Cardiac septum (tissue), 1 donor: Measurements from ENCODE around the gene CTSS. TPM values are rescaled to one million over a fixed set of nuclear protein-coding genes. Genes with fewer than 3 reads are reported as not detected.
"Not testable (repeated sequence)": the region's sequence is repeated elsewhere in the genome, so short reads cannot be mapped to it uniquely, and the experiment has no call there.

Experiments used
- DNase-seq: peaks from one replicate; pipeline ENCODE4 v3.0.0-alpha.2; 2020; ENCODE audit warnings: low spot score
- intact Hi-C: fragments of 100-400 bp; cut with DNase I; formaldehyde crosslinking; loops from one replicate; pipeline ENCODE4 v1.14.0; 2022
- long read RNA-seq: library from polyadenylated mRNA; unstranded; transcript quantifications from one replicate; pipeline ENCODE4 v2.0.0, GENCODE V29; 2021
- total RNA-seq: library from RNA; stranded (reverse); fragmentation: NEBNext Ultra II Directional; extraction: Animal tissue kit (Norgen Biotek cat#: 25700); gene quantifications from one replicate; pipeline ENCODE4 v1.2.1, GENCODE V29; 2021
- donor health status: DM: no; HTN: no; CAD: no.

CTSS gene
- total RNA-seq = 18.9 TPM
- long read RNA-seq, full-length matches to known transcripts = 8 of 10 reads
- long read RNA-seq, partial matches to known transcripts = 1 of 10 reads
- long read RNA-seq, other reads (novel, unspliced or antisense) = 1 of 10 reads

DNA sequence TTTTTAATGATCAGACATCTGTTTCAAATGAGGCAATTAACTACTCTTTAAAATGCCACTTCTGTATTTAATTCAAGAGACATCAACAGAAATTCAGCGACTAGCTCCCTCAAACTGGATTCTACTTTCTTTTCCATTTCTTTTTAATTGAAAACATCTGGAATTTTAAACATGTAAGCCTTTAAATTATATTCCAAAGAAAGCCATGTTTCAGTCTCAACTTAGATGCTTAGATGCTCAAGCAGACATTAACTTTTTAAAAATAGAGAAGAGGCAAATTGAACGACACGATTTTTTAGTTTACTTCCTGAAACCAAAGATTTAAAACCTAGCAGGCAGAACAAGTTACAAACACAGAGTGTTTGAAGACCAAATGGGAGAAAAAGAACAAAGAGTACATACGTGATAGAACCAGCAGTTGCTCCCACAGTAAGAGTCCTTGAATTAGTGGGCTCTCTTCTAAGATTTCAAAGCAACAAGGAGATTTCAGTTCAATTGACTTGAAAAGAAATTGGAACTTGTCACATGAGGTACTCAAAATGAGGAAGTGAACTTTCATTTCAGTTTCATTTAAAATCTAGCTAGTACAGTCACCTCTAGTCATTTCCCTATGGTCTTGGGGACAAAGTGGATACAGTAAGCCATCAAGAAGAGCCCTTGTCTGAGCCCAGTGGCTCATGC lies at the start of gene CTSS:
CTSS (minus strand) TSS at position 483 of the 681 bp plus-strand sequence. CDS start 1,015 bp downstream, outside the sequence.
- no peak for DNase-seq

DNA sequence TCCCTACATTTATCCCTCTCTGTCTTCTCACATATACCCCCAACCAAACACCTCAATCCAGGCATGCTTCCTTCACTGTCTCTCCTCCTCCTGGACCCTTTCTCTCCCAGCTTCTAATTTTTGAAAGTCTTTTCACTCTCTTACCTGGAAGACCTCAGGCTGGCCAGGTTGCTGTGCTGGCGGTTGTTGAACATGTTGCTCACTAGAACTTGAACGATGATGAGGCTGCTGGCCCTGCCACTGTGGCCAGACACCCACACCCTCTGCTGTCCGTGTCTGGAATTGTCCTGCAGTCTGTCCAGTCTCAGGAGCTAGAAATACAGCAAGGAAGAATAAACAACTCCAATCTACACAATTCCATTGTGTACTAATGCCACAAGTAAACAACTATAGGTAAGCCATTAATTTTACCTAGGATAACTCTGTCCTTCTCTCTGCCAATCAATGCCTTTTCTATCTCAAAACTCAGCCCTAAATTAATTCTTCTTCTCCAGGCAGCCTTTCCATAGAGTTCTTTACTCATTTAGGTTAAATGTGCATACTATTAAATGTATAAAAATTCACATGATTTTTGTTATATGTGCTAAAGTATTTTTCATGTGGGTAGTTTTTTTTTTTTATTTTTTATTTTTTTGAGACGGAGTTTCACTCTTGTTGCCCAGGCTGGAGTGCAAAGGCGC lies 47.6 kb upstream of the CTSS start:
- intact Hi-C loops = loop anchor here (10.0 kb wide), 1 partner anchor 348 kb away; no protein-coding TSS in a partner anchor
- peak; percentile 87 for DNase-seq

More for the DNA sequence above, at the start of gene CTSS:
- intact Hi-C loops = no loop called here

- intact Hi-C loops = loop anchor here (10.0 kb wide), 1 partner anchor 346 kb away; no protein-coding TSS in a partner anchor
- no peak for DNase-seq
Measured at GRCh38 chr1:150810958-150811659, 45.5 kb upstream of the CTSS start.

DNA sequence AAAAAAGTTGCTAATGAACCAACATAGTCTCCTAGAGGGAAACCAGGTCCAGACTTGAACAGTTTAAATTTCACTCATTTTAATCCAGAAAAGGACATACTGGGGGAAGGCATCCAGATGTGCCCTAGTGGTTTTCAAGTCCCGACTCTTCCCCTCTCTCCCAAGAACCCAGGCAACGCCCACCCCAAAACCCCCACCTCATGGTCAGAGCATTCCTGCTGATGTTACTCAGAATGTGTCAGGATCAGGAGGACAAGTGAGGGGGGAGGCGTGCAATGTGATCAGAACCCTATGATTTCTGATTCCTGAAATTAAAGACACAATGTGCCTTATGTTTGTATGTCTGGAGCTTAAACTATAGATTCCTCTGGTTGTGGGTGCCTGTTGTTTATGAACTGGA lies 44.1 kb upstream of the CTSS start:
- intact Hi-C loops = loop anchor here (10.0 kb wide), 1 partner anchor 345 kb away; no protein-coding TSS in a partner anchor
- no peak for DNase-seq

- DNase-seq = no peak
- intact Hi-C loops = no loop called here
Measured at GRCh38 chr1:150808846-150809245, 43.3 kb upstream of the CTSS start.

GRCh38 chr1:150808121-150808520 lies 42.5 kb upstream of the CTSS start, which contains the start of gene CTSK:
Gene CTSK (minus strand): TSS chr1:150808260. CDS start chr1:150806805, 1,455 bp downstream.
- intact Hi-C loops = no loop called here
- DNase-seq = no peak

DNA sequence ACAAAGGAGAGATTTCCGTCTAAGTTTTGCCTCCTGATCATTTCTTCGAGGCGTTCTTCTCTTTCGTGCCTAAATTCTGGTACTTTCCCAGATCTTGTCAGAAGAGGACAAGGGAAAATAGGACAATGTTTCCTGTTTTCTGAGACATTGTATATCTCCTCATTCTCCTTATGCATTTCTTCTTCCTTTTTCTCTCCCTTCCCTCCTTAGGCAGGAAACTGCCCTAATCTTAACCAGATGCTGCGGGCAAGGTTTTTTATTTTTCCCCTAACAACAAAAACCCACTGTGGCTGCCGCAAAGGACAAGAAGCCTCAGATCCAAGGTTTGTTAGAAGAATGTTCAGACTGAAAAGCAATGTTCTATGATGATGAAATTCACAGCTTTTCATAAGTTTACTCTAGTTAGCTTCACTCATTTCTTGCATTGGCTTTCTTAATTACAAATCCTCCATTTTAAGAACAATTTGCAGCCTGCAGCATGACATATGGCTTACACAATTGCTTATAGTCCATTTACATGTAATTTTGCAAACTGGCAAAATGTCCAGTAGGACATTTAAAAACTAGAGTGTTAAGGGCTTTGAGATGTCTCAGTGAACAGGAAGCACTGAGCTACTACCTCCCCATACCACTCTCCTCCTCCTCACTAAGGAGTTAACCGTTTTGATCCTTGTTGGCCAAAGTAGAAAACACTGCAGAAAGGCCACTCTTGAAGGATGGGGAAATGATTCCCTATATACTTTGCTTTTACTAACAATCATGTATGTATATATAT lies 41.9 kb upstream of the CTSS start:
- intact Hi-C loops = no loop called here
- no peak for DNase-seq

- intact Hi-C loops = no loop called here
- no peak for DNase-seq
Measured at GRCh38 chr1:150805899-150806298, 40.3 kb upstream of the CTSS start.

DNA sequence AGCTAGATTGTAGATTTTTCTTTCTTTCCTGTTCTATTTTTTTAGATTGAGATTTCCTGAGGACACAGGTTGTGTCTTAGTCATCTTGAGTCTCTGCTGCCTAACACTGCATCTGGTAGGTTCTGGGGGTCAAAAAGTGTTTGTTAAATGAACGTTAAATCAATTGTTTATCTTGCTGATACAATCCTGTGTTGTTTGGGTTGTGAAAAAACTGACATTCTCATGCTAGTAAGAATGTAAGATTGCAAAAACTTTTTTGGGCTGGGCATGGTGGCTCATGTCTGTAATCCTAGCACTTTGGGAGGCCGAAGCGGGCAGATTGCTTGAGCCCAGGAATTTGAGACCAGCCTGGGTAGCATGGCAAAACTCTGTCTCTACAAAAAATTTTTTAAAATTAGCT lies 39.1 kb upstream of the CTSS start:
- DNase-seq = no peak
- intact Hi-C loops = no loop called here

- intact Hi-C loops = no loop called here
- no peak for DNase-seq
Measured at GRCh38 chr1:150799089-150799488, 33.5 kb upstream of the CTSS start.

DNA sequence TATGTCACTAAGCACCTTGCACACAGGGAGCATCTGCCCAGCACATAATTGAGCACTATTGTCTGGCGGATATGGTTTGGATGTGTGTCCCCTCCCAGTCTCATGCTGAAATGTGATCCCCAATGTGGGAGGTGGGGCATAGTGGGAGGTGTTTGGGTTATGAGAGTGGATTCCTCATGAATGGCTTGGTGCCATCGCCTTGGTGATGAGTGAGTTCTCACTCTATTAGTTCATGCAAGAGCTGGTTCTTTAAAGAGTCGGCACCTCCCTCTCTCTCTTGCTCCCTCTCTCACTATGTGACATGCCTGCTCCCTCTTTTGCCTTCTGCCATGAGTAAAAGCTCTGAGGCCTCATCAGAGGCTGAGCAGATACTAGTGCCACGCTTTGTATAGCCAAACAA lies 32.9 kb upstream of the CTSS start:
- no peak for DNase-seq
- intact Hi-C loops = no loop called here

- DNase-seq = no peak
- intact Hi-C loops = no loop called here
Measured at GRCh38 chr1:150796374-150796773, 30.8 kb upstream of the CTSS start.

DNA sequence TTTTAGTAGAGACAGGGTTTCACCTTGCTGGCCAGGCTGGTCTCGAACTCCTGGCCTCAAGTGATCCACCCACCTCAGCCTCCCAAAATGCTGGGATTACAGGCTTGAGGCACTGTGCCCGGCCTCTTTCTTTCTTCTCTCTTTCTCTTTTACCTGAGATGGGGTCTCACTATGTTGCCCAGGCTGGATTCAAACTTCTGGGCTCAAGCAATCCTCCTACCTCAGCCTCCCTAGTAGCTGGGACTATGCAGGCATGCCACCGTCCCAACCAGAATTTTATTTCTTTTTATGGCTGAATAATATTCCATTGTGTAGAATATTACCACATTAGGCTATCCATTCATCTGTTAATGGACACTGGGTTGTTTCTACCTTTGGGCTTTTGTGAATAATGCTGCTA lies 28.2 kb upstream of the CTSS start:
- DNase-seq, intact Hi-C loops: not testable (repeated sequence)

- intact Hi-C loops = no loop called here
- no peak for DNase-seq
Measured at GRCh38 chr1:150793221-150793620, 27.6 kb upstream of the CTSS start.

- intact Hi-C loops = no loop called here
- no peak for DNase-seq
Measured at GRCh38 chr1:150791585-150791984, 26.0 kb upstream of the CTSS start.

GRCh38 chr1:150789396-150789795 lies 23.8 kb upstream of the CTSS start:
- intact Hi-C loops = no loop called here
- DNase-seq = no peak

- no peak for DNase-seq
- intact Hi-C loops = no loop called here
Measured at GRCh38 chr1:150788946-150789345, 23.4 kb upstream of the CTSS start.

GRCh38 chr1:150787455-150787854 lies 21.9 kb upstream of the CTSS start:
- intact Hi-C loops = no loop called here
- no peak for DNase-seq

DNA sequence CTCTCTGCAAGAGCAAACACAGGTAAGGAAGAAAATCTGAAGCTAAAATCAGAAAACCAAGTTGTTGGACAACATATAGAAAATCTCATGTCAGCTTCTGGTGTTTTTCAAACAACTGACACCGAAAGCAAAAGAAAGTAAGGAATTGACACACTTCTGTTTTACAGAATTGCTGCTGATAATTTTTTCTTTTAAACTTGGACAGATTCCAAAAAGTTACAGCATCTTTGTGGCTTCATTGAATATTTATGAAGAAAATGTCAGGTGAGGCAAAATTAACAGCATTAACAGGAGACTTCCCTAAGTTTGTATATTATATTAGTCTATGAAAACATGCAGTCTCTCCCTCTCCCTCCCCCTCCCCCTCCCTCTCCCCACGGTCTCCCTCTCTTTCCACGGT lies 14.9 kb upstream of the CTSS start:
- DNase-seq = no peak
- intact Hi-C loops = no loop called here
